DMS153 (cell line): Measurements from ENCODE around the gene SLC25A42.

Experiments
- DNase-seq: peaks from one replicate; lab custom pipeline; 2025; lab: John Stamatoyannopoulos, UW

The SLC25A42 gene

DNA sequence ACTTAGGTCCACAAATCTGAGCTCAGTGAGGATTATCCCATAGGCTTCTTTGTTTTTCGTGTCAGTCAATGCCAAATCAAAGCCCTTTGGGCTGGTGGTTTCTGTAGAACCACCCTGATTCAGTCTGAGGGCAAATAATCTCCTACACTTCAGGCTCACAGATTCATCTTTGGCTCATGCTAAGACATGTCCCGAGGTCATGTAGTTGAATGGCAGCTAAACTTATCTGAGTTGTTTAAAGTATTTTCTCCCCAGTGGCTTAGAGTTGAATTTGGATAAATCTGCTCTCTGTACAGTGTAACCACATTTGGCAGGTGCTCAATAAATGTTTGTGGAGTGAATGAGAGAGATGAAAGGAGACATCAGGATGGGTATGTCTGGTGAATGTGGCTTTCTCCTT, 13.1 kb upstream of the SLC25A42 start:
- no peak for DNase-seq

GRCh38 chr19:19051478-19052213, 12.1 kb upstream of the SLC25A42 start:
- DNase-seq = no peak

DNA sequence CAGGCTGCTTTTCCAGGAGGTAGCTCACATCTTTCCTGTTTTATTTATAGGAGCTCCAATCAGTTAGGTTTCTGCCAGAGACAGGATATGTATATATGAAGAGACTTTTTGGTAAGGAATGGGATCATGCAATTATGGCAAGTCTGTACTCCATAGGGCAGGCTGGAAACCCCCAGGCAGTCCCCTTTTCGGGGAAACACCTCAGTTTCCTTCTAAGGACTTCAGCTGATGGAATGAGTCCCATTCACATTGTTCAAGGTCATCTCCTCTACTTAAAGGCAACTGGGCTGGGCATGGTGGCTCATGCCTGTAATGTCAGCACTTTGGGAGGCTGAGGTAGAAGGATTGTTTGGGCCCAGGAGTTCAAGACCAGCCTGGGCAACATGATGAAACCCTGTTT, 10.9 kb upstream of the SLC25A42 start:
- no peak for DNase-seq

DNA sequence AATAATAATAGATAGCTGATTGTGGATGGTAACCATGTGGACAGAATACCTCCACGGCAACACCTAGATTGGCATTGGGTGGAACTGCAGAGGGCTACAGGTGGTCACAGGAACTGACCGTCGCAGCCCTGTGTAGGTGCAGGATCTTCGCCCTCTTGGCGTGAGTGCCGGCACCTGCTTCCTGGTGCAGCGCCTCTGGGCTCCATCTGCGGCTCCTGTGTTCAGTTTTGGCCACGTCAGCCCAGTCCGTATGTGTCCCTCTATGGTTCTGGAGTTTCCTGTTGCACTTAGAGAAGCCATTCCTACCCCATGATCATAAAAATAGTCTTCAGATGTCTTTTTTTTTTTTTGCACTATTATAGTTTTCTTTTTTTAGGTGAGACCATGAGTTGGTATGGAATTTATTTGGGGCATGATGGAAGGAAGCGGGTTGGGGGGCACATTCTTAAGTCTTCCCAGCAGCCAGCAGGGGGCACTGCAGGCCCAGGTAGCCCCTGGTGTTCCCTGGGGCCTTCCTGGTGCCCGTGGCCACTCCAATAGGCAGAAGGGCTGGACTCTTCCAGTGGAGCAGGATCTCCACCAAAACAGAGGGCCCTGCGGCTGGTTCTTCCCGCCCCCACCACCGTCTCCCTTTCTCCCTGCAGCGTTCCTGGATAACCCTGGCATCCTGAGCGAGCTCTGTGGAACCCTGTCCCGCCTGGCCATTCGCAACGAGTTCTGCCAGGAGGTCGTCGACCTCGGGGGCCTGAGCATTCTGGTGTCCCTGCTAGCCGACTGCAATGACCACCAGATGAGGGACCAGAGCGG, 10.1 kb upstream of the SLC25A42 start:
- no peak for DNase-seq

DNA sequence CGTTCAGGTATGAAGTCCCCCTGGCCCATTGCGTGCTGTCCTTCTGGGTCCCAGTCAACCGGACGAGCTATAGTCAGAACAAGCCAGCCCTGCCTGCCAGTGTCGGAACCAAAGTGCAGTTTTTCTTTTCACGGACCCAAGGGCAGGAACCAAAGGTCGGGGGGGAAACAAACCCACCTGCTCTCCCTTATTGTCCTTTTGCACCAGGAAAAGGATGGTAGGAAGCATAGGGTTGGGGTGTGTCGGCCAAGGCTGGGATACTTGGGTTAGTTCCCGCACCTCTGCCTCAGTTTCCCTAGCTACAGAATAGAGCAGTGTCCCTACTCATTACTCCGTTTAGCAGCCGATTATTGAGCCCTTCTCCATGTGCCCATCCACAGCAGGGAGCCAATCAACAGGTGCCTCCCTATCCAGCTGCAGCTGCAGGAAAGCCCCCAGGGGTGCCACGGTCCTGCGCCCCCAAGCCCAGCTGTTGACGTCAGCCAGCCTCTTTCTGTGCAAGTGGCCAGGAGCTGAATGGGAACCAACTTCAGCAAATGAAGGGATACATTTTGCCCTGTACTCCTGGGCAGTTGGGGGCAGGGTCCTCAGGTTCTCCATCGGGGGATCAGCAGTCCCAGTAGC, 9.4 kb upstream of the SLC25A42 start:
- DNase-seq = no peak

- no peak for DNase-seq
Observed at GRCh38 chr19:19054939-19055440, 8.8 kb upstream of the SLC25A42 start.

- DNase-seq = no peak
Observed at GRCh38 chr19:19055701-19056100, 8.1 kb upstream of the SLC25A42 start.

GRCh38 chr19:19056636-19057275, 7.0 kb upstream of the SLC25A42 start:
- DNase-seq = no peak

DNA sequence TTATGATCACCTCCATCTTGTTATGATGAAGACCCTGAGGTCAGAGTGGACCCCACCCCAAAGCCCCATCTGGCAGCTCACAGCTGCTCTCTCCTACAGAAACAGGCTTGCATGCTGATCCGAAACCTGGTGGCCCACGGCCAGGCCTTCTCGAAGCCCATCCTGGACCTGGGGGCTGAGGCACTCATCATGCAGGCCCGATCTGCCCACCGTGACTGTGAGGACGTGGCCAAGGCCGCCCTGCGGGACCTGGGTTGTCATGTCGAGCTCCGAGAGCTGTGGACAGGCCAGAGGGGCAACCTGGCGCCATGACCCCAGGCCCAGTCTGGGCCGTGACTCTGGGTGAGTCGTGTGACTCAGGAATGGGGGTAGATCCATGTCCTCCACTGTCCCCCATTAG, 6.5 kb upstream of the SLC25A42 start:
- no peak for DNase-seq

- no peak for DNase-seq
Observed at GRCh38 chr19:19057720-19058119, 6.1 kb upstream of the SLC25A42 start.

- DNase-seq = no peak
Observed at GRCh38 chr19:19059018-19059836, 4.6 kb upstream of the SLC25A42 start.

DNA sequence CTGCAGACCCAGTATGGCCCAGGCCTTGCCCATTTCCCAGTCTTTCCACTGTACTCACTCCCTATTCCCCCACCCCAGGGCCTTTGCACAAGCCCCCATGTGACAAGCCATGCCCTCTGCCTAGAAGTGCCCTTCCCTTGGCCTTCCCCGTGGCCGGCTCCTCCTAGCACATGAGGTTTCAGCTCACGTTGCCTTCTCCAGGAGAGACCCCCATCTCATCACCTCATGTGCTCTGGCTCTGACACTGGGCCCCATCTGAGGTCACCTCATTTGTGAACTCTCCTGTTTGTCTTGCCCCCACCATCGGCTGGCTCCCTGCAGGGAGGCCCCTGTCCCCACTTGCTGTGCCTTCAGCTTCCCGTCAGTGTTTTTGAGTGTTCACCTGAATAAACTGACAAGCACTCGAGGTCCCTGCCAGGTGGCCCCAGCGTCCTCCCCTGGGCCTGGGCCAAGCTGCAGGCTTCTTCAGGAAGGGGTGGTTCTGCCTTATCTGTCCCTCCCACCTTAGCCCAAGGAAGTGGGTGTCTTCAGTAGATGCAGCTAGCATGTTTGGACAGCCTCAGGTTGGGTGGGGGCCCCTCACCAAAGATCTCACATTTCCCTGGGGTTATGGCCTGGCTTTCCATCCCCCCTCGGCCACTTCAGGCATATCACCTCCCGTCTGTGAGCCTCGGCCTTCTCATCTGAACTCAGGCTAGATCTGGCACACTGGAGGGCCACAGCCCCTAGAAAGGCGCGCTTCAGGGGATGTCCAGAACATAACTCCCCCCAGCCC, 3.8 kb upstream of the SLC25A42 start:
- peak; percentile 57 for DNase-seq

DNA sequence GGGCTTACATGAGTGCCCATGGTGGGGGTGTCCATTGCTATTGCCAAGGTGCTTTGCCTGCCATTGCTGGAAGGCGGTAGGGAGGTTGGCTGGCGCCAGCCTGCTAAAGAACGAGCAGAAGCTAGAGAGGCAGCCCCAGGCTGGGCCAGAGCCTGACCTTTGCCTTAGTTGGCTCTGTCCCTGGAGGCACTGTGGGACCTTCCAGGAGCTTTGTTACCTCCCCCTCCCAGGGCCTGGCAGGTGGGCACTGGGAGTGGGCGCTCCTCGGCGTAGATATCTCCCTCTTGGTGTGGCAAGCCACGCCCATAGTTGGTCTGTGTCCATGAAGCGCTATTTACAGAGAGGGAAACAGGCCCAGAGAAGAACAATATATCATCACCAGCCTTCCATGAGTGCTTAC, 2.3 kb upstream of the SLC25A42 start:
- DNase-seq = peak; percentile 79

DNA sequence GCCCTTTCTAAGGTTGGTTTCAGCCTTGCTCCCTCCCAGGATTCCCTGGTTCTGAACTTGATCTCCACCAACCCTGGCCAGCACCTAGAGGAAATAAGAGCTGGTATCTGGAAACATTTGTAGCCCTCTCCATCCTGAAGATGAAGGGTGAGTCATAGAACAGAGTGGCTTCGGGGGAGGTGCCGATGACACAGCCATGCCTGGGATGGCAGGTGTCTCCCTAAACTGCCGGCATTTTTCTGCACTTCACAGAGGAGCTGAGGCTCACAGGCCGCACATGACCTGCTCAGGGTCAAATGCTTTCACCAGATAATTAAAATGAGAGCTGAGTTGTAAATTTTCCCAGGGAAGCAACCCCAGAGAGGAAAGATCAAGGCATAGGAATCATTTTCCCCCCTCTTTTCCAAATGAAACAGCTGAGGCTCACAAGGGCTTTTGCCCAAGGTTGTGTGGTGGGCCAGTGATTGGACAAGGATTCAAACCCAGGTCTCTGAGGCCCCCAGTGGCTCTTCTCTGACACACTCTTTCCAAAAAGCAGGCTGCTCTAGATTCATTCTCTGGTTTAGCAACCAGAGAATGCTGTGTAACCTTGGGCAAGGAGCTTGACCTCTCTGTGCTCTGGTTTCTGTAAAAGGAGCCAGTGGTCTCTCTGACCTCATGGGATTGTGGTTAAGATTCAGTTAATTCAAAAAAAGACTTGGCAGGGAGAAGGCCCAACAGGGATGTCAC, 1.2 kb upstream of the SLC25A42 start:
- no peak for DNase-seq

- no peak for DNase-seq
Observed at GRCh38 chr19:19064098-19064722, 416 bp downstream of the SLC25A42 start.

DNA sequence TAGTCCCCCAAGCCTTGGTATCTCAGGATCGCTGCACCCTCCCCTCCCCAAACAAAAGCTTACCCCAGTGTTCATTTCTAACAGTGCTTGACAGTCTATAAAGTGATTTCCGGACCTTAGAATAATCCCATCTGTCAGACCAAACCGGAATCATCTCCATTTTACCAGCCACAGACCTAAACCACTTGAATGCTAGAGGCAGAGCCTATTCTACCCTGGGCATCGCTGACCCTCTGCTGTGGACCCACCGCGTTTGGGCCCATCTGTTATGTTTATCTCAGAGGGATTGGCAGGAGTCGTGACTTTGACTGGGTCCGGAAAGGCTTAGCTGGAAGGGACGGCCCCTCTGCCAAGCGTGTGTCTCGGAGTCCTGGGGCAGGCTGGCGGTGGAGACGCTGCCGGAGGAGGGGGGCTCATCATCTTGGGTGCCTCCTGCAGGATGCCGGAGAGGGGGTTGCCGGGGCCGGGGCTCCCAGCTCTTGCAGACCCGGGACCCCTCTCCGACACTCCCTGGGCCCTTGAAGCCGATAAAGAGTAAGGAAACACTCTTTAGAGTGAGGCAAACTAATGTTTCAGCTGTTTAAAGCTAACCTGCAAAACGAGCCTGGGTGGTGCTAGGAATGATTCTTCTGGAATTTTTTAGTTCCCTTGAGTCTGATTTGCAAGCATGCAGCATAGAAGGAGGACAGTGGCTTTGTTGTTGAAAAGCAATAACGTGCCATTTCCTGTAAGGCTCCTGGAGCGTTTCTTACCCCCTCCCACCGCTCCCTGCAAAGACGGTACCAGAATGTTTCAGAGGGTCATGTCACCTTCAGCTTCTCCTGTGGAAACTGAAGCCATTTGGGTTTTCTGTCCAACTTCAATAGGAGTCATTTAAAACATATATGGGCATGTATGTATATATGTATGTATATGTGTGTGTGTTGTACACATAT, 1.3 kb downstream of the SLC25A42 start:
- no peak for DNase-seq

- DNase-seq = no peak
Observed at GRCh38 chr19:19067276-19068072, 3.7 kb downstream of the SLC25A42 start.
